HG02870 (cell line): ENCODE data around the gene RASGRP4.
"Not testable (repeated sequence)": the region's sequence is repeated elsewhere in the genome, so short reads cannot be mapped to it uniquely, and the experiment has no call there.

Experiments
- ATAC-seq: cut with Tn5 transposase; IDR thresholded peaks from one replicate; pipeline ENCODE4 v1.9.1; 2021; ENCODE audit warnings: mild to moderate bottlenecking, moderate library complexity; ENCODE audit not compliant: unreplicated experiment

The RASGRP4 gene

DNA sequence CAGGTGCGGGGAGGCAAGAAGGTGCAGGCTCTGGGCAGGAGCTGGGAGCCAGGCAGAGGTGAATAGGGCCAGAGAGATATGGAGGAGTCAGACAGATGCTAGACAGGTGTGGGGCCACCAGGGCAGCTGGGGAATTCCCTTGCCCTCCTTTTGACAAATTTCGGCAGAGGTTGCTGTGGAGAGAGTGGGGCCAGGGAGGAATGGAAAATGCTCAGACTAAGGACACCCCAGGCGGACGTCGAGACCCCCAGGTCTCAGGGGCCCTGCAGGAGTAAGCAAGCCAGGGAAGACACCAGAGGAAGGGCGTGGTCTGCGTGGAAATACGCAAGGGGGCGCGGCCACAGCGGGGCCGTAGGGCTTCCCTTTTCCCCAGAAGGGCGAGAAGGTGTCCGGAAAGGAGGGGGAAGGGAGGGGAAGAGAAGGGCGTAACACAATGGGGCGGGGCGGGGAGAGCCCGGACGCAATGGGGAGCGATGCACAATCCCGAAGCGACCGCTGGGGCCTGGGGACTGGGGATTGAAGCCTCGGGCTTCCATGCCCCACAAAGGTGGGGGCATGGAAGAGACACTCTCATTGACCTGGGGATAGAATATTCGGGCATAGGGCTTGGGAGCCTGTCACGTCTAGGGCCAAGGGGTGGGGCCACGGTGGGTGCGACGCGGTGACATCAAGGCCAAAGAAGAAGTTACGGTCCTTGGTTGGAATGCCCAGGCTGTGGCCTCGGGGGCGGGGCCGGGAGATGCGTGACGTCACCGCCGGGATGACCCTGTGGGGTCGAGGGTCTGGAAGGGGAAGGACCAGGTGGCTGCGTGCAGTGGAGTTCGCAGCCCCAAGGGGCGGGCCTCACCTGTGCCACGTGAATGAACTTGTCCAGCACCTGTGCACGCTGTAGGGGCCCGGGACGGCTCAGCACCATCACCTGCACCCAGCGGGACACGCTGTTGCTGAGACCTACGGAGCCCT, 8.2 kb downstream of the RASGRP4 start:
- no peak for ATAC-seq

DNA sequence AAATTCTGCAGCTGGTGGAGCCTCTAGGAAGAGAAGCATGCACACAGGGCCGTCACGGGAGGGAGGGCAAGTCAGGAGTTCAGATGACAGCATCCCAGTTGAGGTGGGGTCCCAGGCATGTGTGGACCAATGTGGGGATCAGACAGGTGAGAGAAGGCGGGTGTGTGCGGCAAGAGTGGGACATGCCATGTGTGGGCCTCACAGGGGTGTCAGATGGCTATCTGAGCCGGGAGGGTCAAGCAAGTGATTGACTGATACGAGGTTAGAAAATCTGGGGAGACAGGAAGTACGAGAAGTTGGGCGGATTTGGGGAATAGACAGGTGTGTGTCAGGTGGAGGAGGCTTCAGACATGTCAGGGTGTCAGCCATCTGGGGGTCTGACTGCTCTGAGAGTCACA, 8.9 kb downstream of the RASGRP4 start:
- ATAC-seq = no peak

- ATAC-seq = no peak
Observed at GRCh38 chr19:38413416-38413815, 12.6 kb downstream of the RASGRP4 start.

- no peak for ATAC-seq
Observed at GRCh38 chr19:38412961-38413360, 13.1 kb downstream of the RASGRP4 start.

DNA sequence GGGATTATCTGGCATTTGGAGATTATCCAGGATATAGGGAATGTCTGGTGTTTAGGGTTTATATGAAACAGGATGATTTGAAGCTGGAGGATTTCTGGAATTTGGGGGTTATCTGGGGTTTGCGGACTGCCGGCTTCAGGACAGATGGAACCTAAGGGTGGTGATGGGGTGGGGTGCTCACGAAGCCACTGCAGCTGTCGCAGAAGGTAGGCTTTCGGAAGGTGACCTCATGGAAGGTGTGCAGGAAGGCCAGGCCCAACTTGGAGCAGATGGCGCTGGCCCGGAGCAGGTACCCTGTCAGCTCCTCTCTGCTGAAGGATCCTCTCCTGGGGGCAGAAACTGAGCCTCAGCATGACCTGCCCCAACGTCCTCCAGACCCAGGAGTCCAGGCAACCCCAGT, 13.5 kb downstream of the RASGRP4 start:
- ATAC-seq = no peak

GRCh38 chr19:38411898-38412297, 14.1 kb downstream of the RASGRP4 start:
- ATAC-seq = not testable (repeated sequence)

DNA sequence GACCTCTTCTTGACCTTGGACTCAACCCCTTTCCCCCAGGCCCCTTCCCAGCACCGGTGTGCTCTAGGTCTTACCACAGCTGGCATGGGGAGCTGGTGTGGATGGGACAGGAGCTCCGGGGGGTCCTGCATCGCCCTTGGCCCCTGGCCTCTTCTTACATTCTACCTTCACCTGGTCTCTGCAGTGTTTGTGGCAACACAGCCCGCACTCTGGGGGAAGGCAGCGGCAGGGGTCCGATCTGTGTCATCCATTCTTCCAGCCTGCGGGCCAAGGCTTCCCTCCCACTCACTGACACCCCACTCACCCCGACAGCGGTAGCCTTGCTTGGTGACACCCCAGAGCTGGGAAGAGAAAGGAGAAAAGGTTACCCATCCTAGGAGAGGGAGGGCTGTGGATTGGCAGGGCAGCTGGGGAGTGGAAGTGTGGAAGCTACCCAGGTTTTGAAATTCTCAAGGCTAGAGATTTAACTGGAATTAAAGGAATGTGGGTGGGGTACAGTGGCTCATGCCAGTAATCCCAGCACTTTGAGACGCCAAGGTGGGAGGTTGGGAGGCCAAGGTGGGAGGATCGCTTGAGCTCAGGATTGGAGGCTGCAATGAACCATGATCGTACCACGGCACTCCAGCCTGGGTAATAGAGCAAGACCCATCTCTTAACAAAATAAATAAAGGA, 14.8 kb downstream of the RASGRP4 start:
- ATAC-seq = no peak

DNA sequence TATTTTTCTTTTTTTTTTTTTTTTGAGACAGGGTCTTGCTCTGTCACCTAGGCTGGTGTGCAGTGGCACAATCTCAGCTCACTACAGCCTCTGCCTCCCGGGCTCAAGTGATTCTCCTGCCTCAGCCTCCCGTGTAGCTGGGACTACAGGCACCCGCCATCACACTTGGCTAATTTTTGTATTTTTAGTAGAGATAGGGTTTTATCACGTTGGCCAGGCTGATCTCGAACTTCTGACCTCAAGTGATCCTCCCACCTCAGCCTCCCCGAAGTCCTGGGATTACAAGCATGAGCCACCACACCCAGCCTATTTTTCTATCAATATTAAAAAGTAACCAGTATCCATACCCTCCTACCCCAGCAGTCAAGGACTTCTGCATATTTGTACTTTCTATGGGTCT, 15.6 kb downstream of the RASGRP4 start:
- not testable (repeated sequence) for ATAC-seq

- no peak for ATAC-seq
Observed at GRCh38 chr19:38409631-38410133, 16.3 kb downstream of the RASGRP4 start.

DNA sequence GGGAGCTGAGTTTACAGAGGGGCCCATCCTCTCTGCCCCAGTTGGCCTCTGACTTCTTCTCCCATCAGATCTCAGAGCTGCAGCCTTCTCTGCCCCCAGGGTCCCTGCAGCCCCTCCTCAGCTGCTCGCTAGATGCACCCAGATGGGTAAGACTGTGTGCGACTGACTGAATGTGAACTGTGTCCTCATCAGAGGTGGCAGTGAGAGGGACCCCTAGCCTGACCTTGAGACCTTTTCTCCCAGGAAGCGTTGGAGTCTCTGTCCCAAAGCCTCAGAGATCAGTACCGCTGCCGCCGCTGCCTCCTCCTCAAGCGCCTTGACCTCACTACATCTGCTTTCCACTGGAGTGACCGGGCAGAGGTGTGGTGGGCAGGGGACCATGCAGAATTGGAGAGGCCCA, 20.7 kb downstream of the RASGRP4 start:
- no peak for ATAC-seq

DNA sequence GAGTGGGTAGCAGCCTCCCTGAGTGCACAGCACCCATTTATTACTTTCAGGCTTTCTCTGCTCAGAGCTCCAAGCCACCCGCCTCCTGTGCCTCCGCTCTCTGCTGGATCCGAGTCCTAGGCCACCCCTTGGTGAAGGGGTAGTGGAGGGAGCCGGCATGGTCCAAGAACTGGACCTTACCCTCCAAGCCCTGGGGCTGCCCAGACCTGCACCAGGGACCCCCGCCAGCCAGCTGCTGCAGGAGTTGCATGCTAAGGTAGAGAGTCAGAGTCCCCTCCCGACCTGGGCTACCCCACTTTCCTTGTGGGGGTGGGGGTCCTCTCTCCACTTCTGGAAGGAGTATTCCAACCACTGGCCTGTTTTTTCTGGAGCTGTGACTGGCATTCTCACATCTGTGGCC, 21.2 kb downstream of the RASGRP4 start:
- no peak for ATAC-seq

DNA sequence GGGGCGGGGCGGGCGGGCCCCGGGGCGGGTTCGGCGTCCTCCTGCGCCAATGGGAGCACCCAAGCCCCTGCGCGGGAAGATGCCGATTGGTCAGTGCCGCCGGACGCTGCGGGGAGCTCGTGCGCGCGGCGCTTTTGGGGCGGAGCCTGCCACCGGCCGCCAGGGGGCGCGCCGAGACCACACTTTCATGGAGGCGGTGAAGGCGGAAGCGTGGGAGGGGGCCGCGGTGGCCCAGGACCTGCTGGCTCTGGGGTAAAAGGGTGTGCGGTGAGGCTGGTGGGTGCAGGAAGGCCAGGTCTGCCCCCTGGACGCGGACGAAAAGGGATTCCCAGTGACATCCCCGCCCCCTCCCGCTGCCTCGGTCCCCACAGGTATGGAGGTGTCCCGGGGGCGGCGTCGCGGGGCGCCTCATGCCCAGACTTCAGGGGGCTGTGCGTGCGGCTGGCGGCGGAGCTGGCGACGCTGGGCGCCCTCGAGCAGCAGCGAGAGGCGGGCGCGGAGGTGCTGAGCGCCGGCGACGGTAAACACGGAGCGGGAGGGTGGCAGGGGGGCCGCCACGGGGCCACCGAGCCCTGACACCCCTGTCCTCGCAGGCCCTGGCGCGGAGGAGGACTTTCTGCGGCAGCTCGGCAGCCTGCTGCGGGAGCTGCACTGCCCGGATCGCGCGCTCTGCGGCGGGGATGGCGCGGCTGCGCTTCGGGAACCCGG, 22.9 kb downstream of the RASGRP4 start, which contains the start of gene FAM98C:
TSS of gene FAM98C (plus strand) at position 127 of the 708 bp plus-strand sequence. CDS start at position 188, 61 bp downstream.
- ATAC-seq = peak; percentile 86

DNA sequence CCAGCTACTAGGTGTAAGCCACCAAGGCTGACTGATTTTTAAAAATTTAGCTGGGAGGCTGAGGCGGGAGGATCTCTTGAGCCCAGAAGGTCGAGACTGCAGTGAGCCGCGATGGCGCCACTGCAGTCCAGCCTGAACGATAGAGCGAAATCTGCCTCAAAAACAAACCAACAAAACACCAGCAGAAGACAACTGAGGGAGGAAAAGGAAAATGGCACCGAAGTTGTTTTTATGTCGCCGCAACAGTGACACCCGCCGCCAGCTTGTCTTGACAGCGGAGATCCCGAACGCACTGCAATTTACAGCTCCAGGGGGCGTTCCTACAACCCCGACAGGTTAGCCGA, 23.4 kb downstream of the RASGRP4 start:
- no peak for ATAC-seq

DNA sequence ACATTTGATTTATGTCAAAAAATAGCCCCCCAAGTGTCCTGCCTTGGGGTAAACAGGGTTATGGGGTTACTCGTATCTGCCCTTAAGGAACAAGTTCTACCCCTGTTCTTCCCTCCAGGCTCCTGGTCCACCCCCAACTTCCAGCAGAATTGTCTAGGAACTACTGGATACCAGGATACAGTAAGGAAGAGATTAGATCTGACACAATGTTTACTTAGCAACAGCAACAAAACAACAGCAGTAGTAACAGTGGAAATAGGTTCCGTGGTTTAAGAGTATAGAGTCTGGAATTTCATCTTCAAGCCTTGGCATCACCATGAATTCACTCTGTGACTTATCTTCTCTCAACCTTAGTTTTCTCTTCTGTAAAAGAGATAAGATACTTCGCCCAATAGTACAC, 24.9 kb downstream of the RASGRP4 start:
- no peak for ATAC-seq

DNA sequence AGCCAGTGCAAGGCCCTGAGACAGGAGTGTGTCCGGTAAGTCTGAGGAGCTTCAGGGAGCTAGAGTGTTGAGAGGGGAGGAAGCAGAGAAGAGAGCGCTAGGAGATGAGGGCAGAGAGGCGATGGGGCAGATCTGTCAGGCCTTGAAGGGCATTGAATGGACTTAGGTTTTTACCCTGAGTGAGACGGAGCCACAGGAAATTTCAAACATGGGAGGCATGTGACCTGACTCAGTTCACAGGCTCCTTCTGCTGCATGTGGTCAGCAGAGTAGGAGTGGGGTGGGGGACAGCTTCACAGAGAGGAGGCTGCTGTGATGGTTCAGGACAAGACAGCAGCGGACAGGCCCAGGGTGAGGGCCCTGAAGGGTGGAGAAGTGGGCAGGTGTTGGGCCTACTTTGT, 25.7 kb downstream of the RASGRP4 start:
- ATAC-seq = no peak

GRCh38 chr19:38399537-38399936, 26.5 kb downstream of the RASGRP4 start:
- no peak for ATAC-seq

GRCh38 chr19:38399081-38399480, 26.9 kb downstream of the RASGRP4 start:
- ATAC-seq = no peak

DNA sequence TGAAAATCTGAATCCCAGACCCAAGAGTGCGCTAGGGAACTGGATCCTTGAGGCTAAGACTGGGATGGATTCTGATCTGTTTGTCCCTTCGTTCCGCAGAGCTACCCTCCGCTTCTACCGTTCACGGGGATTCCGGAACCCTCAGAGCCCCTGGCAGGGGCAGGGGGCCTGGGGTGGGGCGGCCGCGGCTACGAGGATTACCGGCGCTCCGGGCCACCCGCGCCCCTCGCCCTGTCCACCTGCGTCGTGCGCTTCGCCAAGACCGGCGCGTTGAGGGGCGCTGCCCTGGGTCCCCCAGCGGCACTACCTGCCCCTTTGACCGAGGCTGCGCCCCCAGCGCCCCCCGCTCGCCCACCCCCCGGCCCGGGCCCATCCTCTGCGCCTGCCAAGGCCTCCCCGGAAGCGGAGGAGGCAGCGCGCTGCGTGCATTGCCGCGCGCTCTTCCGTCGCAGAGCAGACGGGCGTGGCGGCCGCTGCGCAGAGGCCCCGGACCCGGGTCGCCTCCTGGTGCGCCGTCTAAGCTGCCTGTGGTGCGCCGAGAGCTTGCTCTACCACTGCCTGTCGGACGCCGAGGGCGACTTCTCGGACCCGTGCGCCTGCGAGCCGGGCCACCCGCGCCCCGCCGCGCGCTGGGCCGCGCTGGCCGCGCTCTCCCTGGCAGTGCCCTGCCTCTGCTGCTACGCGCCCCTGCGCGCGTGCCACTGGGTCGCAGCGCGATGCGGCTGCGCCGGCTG, 30.5 kb downstream of the RASGRP4 start:
- ATAC-seq = no peak

DNA sequence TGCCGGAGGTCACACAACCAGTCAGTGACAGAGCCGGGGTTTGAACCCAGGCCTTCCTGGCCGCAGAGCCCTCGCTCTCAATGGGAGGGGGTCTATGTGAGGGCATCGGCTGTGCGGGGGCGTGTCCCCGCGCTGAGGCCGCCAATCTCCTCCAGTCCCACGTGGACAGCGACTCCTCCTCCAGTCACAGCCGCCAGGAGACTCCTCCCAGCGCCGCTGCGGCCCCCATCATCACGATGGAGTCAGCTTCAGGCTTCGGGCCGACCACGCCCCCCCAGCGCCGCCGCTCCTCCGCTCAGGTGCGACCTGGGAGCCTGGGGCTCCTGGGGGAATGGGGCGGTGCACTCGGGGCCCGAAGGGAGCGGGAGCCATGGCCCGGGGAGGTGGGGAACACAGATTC, 31.5 kb downstream of the RASGRP4 start:
- no peak for ATAC-seq

- no peak for ATAC-seq
Observed at GRCh38 chr19:38392707-38393308, 33.2 kb downstream of the RASGRP4 start.
